ENCODE measurements around the gene PJA2. TPM values are rescaled to one million over a fixed set of nuclear protein-coding genes. Genes with fewer than 3 reads are reported as not detected.

Gene PJA2
- total and polyA plus RNA-seq, 4 donors = 23.6 to 69.2 (median 42.8) TPM

DNA sequence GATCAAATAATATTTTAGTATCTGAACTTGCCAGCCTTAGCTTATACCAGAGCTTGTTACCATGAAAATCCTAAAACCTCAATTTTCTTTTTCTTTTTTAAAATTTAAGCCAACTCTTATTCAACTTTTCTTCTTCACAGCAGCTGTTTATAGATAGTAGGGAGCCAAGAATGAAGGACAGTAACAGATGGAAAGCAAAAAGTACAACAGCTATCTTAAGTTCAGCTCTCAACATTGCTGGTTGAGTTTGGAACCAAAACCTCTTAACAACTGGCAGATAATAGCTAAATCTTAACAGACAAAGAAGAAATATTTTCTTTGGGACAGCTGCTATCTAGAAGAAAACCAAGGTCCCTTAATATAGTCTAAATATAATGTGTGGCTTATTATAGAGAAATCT is 74.7 kb downstream of the PJA2 start:
- no peak overlapping the region for H3K9ac ChIP-seq (ENCODE audit: low read depth in 1 of 2, low read length in 2 of 2)
- no peak for DNase-seq (ENCODE audit: low spot score)
- TF ChIP-seq FOXA1 (IDR thresholded peaks at IDR 0.05) (no peak), RXRA (IDR thresholded peaks at IDR 0.05) (no peak), HNF4G (IDR thresholded peaks at IDR 0.05) (no peak), YY1 (IDR thresholded peaks at IDR 0.05) (no peak), JUND (IDR thresholded peaks at IDR 0.05) (no peak), RAD21 (IDR thresholded peaks at IDR 0.05) (no peak), TAF1 (conservative IDR thresholded peaks at IDR 0.05) (no peak), GABPA (IDR thresholded peaks at IDR 0.05 in 1 of 2, conservative IDR thresholded peaks at IDR 0.05 in 1 of 2) (no peak), HNF4A (conservative IDR thresholded peaks at IDR 0.05) (no peak), SP1 (IDR thresholded peaks at IDR 0.05) (no peak), EGR1 (IDR thresholded peaks at IDR 0.05; ENCODE audit: low read depth in 2 of 2) (no peak)
- TF ChIP-seq, protein P1, sequence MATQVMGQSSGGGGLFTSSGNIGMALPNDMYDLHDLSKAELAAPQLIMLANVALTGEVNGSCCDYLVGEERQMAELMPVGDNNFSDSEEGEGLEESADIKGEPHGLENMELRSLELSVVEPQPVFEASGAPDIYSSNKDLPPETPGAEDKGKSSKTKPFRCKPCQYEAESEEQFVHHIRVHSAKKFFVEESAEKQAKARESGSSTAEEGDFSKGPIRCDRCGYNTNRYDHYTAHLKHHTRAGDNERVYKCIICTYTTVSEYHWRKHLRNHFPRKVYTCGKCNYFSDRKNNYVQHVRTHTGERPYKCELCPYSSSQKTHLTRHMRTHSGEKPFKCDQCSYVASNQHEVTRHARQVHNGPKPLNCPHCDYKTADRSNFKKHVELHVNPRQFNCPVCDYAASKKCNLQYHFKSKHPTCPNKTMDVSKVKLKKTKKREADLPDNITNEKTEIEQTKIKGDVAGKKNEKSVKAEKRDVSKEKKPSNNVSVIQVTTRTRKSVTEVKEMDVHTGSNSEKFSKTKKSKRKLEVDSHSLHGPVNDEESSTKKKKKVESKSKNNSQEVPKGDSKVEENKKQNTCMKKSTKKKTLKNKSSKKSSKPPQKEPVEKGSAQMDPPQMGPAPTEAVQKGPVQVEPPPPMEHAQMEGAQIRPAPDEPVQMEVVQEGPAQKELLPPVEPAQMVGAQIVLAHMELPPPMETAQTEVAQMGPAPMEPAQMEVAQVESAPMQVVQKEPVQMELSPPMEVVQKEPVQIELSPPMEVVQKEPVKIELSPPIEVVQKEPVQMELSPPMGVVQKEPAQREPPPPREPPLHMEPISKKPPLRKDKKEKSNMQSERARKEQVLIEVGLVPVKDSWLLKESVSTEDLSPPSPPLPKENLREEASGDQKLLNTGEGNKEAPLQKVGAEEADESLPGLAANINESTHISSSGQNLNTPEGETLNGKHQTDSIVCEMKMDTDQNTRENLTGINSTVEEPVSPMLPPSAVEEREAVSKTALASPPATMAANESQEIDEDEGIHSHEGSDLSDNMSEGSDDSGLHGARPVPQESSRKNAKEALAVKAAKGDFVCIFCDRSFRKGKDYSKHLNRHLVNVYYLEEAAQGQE (IDR thresholded peaks at IDR 0.05) = no peak
- TF ChIP-seq, protein P2, sequence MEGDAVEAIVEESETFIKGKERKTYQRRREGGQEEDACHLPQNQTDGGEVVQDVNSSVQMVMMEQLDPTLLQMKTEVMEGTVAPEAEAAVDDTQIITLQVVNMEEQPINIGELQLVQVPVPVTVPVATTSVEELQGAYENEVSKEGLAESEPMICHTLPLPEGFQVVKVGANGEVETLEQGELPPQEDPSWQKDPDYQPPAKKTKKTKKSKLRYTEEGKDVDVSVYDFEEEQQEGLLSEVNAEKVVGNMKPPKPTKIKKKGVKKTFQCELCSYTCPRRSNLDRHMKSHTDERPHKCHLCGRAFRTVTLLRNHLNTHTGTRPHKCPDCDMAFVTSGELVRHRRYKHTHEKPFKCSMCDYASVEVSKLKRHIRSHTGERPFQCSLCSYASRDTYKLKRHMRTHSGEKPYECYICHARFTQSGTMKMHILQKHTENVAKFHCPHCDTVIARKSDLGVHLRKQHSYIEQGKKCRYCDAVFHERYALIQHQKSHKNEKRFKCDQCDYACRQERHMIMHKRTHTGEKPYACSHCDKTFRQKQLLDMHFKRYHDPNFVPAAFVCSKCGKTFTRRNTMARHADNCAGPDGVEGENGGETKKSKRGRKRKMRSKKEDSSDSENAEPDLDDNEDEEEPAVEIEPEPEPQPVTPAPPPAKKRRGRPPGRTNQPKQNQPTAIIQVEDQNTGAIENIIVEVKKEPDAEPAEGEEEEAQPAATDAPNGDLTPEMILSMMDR (IDR thresholded peaks at IDR 0.05; ENCODE audit: low read depth, low read length, missing input control) = no peak
- TF ChIP-seq, protein P3, sequence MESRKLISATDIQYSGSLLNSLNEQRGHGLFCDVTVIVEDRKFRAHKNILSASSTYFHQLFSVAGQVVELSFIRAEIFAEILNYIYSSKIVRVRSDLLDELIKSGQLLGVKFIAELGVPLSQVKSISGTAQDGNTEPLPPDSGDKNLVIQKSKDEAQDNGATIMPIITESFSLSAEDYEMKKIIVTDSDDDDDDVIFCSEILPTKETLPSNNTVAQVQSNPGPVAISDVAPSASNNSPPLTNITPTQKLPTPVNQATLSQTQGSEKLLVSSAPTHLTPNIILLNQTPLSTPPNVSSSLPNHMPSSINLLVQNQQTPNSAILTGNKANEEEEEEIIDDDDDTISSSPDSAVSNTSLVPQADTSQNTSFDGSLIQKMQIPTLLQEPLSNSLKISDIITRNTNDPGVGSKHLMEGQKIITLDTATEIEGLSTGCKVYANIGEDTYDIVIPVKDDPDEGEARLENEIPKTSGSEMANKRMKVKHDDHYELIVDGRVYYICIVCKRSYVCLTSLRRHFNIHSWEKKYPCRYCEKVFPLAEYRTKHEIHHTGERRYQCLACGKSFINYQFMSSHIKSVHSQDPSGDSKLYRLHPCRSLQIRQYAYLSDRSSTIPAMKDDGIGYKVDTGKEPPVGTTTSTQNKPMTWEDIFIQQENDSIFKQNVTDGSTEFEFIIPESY (IDR thresholded peaks at IDR 0.05) = no peak
- TF ChIP-seq, protein P4, sequence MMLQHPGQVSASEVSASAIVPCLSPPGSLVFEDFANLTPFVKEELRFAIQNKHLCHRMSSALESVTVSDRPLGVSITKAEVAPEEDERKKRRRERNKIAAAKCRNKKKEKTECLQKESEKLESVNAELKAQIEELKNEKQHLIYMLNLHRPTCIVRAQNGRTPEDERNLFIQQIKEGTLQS (IDR thresholded peaks at IDR 0.05) = no peak
- TF ChIP-seq, protein P5, sequence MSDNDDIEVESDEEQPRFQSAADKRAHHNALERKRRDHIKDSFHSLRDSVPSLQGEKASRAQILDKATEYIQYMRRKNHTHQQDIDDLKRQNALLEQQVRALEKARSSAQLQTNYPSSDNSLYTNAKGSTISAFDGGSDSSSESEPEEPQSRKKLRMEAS (IDR thresholded peaks at IDR 0.05) = no peak
- H3K4me3 ChIP-seq (ENCODE audit: low read depth in 1 of 3, low read length in 3 of 3) = no peak overlapping the region
- H3K36me3 ChIP-seq (ENCODE audit: control insufficient read depth in 4 of 4, insufficient read depth in 3 of 4, low read depth in 1 of 4, low read length in 3 of 4) = peaks cover 0 to 19% (median 8%) of the 10 kb centered on the region in 4 donors
- no peaks in the 10 kb centered on the region for H3K27me3 ChIP-seq (ENCODE audit: control insufficient read depth in 4 of 4, insufficient read depth in 4 of 4, low read length in 3 of 4)
- no peak overlapping the region for H3K27ac ChIP-seq (ENCODE audit: low read depth in 1 of 2, low read length in 2 of 2)
- H3K4me1 ChIP-seq (ENCODE audit: control insufficient read depth in 4 of 4, insufficient read depth in 4 of 4, low read length in 3 of 4) = peaks cover 2 to 9% (median 8%) of the 10 kb centered on the region in 4 donors
- H3K9me3 ChIP-seq (ENCODE audit: control insufficient read depth in 4 of 4, low read length in 3 of 4) = no peaks in the 10 kb centered on the region

DNA sequence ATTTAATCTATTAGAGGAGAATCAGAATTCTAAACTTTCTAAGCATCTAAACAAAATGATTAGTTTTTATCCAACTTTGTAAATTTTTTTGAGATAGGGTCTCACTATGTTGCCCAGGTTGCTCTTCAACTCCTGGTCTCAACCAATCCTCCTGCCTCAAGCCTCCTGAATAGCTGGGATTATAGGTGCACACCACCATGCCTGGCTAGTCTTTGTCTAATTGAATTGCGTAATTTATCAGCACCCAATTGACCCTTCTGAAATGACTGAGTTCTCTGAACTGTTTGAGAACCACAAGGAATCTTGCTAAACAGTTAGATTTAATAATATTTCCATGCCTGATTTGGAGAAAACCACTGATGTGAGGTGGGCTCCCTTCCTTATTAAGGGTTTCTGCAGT is 75.7 kb downstream of the PJA2 start:
- H3K4me1 ChIP-seq (ENCODE audit: control insufficient read depth in 4 of 4, insufficient read depth in 4 of 4, low read length in 3 of 4) = peaks cover 2 to 9% (median 8%) of the 10 kb centered on the region in 4 donors
- no peak overlapping the region for H3K27ac ChIP-seq (ENCODE audit: low read depth in 1 of 2, low read length in 2 of 2)
- H3K36me3 ChIP-seq (ENCODE audit: control insufficient read depth in 4 of 4, insufficient read depth in 3 of 4, low read depth in 1 of 4, low read length in 3 of 4) = peaks cover 0 to 19% (median 9%) of the 10 kb centered on the region in 4 donors
- H3K9ac ChIP-seq (ENCODE audit: low read depth in 1 of 2, low read length in 2 of 2) = no peak overlapping the region
- H3K9me3 ChIP-seq (ENCODE audit: control insufficient read depth in 4 of 4, low read length in 3 of 4) = no peaks in the 10 kb centered on the region
- no peak for DNase-seq (ENCODE audit: low spot score)
- H3K27me3 ChIP-seq (ENCODE audit: control insufficient read depth in 4 of 4, insufficient read depth in 4 of 4, low read length in 3 of 4) = no peaks in the 10 kb centered on the region
- H3K4me3 ChIP-seq (ENCODE audit: low read depth in 1 of 3, low read length in 3 of 3) = no peak overlapping the region
- 96% methylated on average over 1 of the region's 1 CpG for WGBS
- TF ChIP-seq, protein P2 (IDR thresholded peaks at IDR 0.05; ENCODE audit: low read depth, low read length, missing input control) = no peak
- TF ChIP-seq NR2F2 (IDR thresholded peaks at IDR 0.05) (no peak), YY1 (IDR thresholded peaks at IDR 0.05) (no peak), JUND (IDR thresholded peaks at IDR 0.05) (no peak), EGR1 (IDR thresholded peaks at IDR 0.05; ENCODE audit: low read depth in 2 of 2) (no peak), SP1 (IDR thresholded peaks at IDR 0.05) (no peak)
- TF ChIP-seq, protein P4 (IDR thresholded peaks at IDR 0.05) = no peak
- TF ChIP-seq, protein P5 (IDR thresholded peaks at IDR 0.05) = no peak
- TF ChIP-seq, protein P1 (IDR thresholded peaks at IDR 0.05) = no peak
